ENCODE results near the gene SHCBP1L.

SHCBP1L gene

GRCh38 chr1:182952677-182953444 is at the start of gene SHCBP1L:
TSS of gene SHCBP1L (minus strand) at chr1:182953166. CDS start at chr1:182953133, 33 bp downstream.
- in situ Hi-C loops (cut with MboI; ENCODE audit: low sequenced_read_pairs), result no loop called here

GRCh38 chr1:183002267-183002666 is 49.3 kb upstream of the SHCBP1L start:
- in situ Hi-C loops (cut with MboI; ENCODE audit: low sequenced_read_pairs), result no loop called here

- in situ Hi-C loops (cut with MboI; ENCODE audit: low sequenced_read_pairs), result no loop called here
Measured at GRCh38 chr1:183000167-183000962, 47.4 kb upstream of the SHCBP1L start.

- in situ Hi-C loops (cut with MboI; ENCODE audit: low sequenced_read_pairs), result no loop called here
Measured at GRCh38 chr1:182998482-182998881, 45.5 kb upstream of the SHCBP1L start.

GRCh38 chr1:182996816-182997215 is 43.9 kb upstream of the SHCBP1L start:
- in situ Hi-C loops (cut with MboI; ENCODE audit: low sequenced_read_pairs), result no loop called here

- in situ Hi-C loops (cut with MboI; ENCODE audit: low sequenced_read_pairs), result no loop called here
Measured at GRCh38 chr1:182995894-182996293, 42.9 kb upstream of the SHCBP1L start.

GRCh38 chr1:182993746-182994145 is 40.8 kb upstream of the SHCBP1L start:
- in situ Hi-C loops (cut with MboI; ENCODE audit: low sequenced_read_pairs), result no loop called here

GRCh38 chr1:182990413-182991144 is 37.6 kb upstream of the SHCBP1L start:
- in situ Hi-C loops (cut with MboI; ENCODE audit: low sequenced_read_pairs), result no loop called here

GRCh38 chr1:182985876-182986275 is 32.9 kb upstream of the SHCBP1L start:
- in situ Hi-C loops (cut with MboI; ENCODE audit: low sequenced_read_pairs), result no loop called here

- in situ Hi-C loops (cut with MboI; ENCODE audit: low sequenced_read_pairs), result no loop called here
Measured at GRCh38 chr1:182984621-182985020, 31.7 kb upstream of the SHCBP1L start.

GRCh38 chr1:182984138-182984537 is 31.2 kb upstream of the SHCBP1L start:
- in situ Hi-C loops (cut with MboI; ENCODE audit: low sequenced_read_pairs), result no loop called here

GRCh38 chr1:182978151-182978853 is 25.3 kb upstream of the SHCBP1L start:
- in situ Hi-C loops (cut with MboI; ENCODE audit: low sequenced_read_pairs), result no loop called here

- in situ Hi-C loops (cut with MboI; ENCODE audit: low sequenced_read_pairs), result no loop called here
Measured at GRCh38 chr1:182977480-182977879, 24.5 kb upstream of the SHCBP1L start.

GRCh38 chr1:182974506-182975191 is 21.7 kb upstream of the SHCBP1L start:
- in situ Hi-C loops (cut with MboI; ENCODE audit: low sequenced_read_pairs), result no loop called here

GRCh38 chr1:182972829-182973228 is 19.9 kb upstream of the SHCBP1L start:
- in situ Hi-C loops (cut with MboI; ENCODE audit: low sequenced_read_pairs), result no loop called here

GRCh38 chr1:182972231-182972630 is 19.3 kb upstream of the SHCBP1L start:
- in situ Hi-C loops (cut with MboI; ENCODE audit: low sequenced_read_pairs), result no loop called here

GRCh38 chr1:182971219-182971618 is 18.3 kb upstream of the SHCBP1L start:
- in situ Hi-C loops (cut with MboI; ENCODE audit: low sequenced_read_pairs), result no loop called here

GRCh38 chr1:182968836-182969734 is 16.1 kb upstream of the SHCBP1L start:
- in situ Hi-C loops (cut with MboI; ENCODE audit: low sequenced_read_pairs), result no loop called here

- in situ Hi-C loops (cut with MboI; ENCODE audit: low sequenced_read_pairs), result no loop called here
Measured at GRCh38 chr1:182968151-182968741, 15.3 kb upstream of the SHCBP1L start.

All from hTERT RPE-1 (cell line).